Motor neuron (in vitro differentiated cells): ENCODE data around the gene ZNF428. TPM values are rescaled to one million over a fixed set of nuclear protein-coding genes. Genes with fewer than 3 reads are reported as not detected.
"Not testable (repeated sequence)": the region's sequence is repeated elsewhere in the genome, so short reads cannot be mapped to it uniquely, and the experiment has no call there.

Experiments
- ATAC-seq, 8 experiments: fragments of 200-7000 bp; cut with Tn5 transposase; replicated peaks in 6 of 8; 2 replicates each; pipeline ENCODE4 v1.8.0; 2021; ENCODE audit warnings: mild to moderate bottlenecking in 8 of 8, moderate library complexity in 8 of 8
- H3K27ac ChIP-seq, 2 donors: fragments of 250-450 bp; sonication (Bioruptor Pico); 2 replicates each; pipeline ENCODE4 v1.9.0; 2021; ENCODE audit warnings: antibody characterized with exemption in 2 of 2, mild to moderate bottlenecking in 2 of 2, moderate library complexity in 1 of 2
- H3K4me1 ChIP-seq, 2 donors: fragments of 250-450 bp; sonication (Bioruptor Pico); replicated peaks in 1 of 2; 2 replicates each; pipeline ENCODE4 v1.6.1; 2021; ENCODE audit warnings: antibody characterized with exemption in 2 of 2, mild to moderate bottlenecking in 2 of 2, moderate library complexity in 1 of 2
- H3K4me3 ChIP-seq, 5 donors: fragments of 250-450 bp; sonication (Bioruptor Pico); 2 replicates each; pipeline ENCODE4 v1.9.0; 2021; ENCODE audit warnings: antibody characterized with exemption in 5 of 5, mild to moderate bottlenecking in 5 of 5, moderate library complexity in 4 of 5
- WGBS, 10 experiments: fragments of 450-650 bp; shearing (Covaris generic); methylation state at CpG; one replicate each; pipeline ENCODE4 v1.0.0; 2022; 5-methylcytosine and 5-hydroxymethylcytosine counted together
- in situ Hi-C, 9 experiments: fragments of 400-800 bp; cut with MboI; loops; one replicate each; pipeline ENCODE4 v1.15.0; 2021; ENCODE audit warnings: low sequenced_read_pairs in 9 of 9, low pct_unique_long_range_greater_than_20kb in 2 of 9; ENCODE audit not compliant: unreplicated experiment in 9 of 9
- total RNA-seq, 8 experiments: library from RNA; unstranded; fragments of 300-600 nt; gene quantifications; 2 replicates each; pipeline versions ENCODE4 v1.2.3 to v1.2.4, GENCODE V29; 2022

ZNF428 gene
- total RNA-seq, 8 experiments from 2014 or later: 17.4 to 166 (median 84.4) TPM

GRCh38 chr19:43636121-43636683 is 16.8 kb upstream of the ZNF428 start:
- peak overlapping the region in 1 of 5 donors; percentile 17 for H3K4me3 ChIP-seq
- peak overlapping the region in 1 of 2 donors; percentile 64 for H3K27ac ChIP-seq
- H3K4me1 ChIP-seq: peaks cover 32 to 36% of the 10 kb centered on the region in 2 donors
- ATAC-seq: peak in 4 of 8 experiments; percentile 1 to 7 (median 3)
- in situ Hi-C loops: no loop called here
- WGBS, 10 experiments: 0 to 85% (median 68%) methylated on average over 1 to 7 of the region's 14 CpGs; no CpG with 5 or more reads in 6 of the 10 experiments

DNA sequence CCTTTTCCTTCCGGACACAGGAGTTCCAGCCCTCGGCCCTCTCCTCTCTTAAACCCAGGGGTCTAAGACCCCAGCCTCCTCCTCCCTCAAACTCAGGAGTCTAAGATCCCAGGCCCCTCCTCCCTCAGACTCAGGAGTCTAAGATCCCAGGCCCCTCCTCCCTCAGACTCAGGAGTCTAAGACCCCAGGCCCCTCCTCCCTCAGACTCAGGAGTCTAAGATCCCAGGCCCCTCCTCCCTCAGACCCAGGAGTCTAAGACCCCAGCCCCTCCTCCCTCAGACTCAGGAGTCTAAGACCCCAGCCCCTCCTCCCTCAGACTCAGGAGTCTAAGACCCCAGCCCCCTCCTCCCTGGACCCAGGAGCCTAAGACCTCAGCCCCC is 16.1 kb upstream of the ZNF428 start:
- peaks cover 32 to 36% of the 10 kb centered on the region in 2 donors for H3K4me1 ChIP-seq
- ATAC-seq, in situ Hi-C loops: not testable (repeated sequence)
- WGBS, 10 experiments: no CpG with 5 or more reads among the region's 2 CpGs
- peak overlapping the region; percentile 89 to 92 for H3K27ac ChIP-seq
- H3K4me3 ChIP-seq: peak overlapping the region; percentile 29 to 42 (median 33)

- WGBS, 10 experiments: 3 to 31% (median 6%) methylated on average over 3 to 4 of the region's 17 CpGs; no CpG with 5 or more reads in 7 of the 10 experiments
- peaks cover 32 to 36% of the 10 kb centered on the region in 2 donors for H3K4me1 ChIP-seq
- peak overlapping the region; percentile 29 to 42 (median 33) for H3K4me3 ChIP-seq
- H3K27ac ChIP-seq: peak overlapping the region; percentile 89 to 92
- ATAC-seq: peak in 5 of 8 experiments; percentile 63 to 71 (median 69)
- in situ Hi-C loops: no loop called here
Measured at GRCh38 chr19:43634872-43635560, 15.6 kb upstream of the ZNF428 start.

- H3K27ac ChIP-seq: peak overlapping the region; percentile 89 to 92
- peak overlapping the region; percentile 29 to 42 (median 33) for H3K4me3 ChIP-seq
- in situ Hi-C loops: no loop called here
- H3K4me1 ChIP-seq: peaks cover 32 to 36% of the 10 kb centered on the region in 2 donors
- peak in 6 of 8 experiments; percentile 14 to 47 (median 26) for ATAC-seq
- WGBS, 10 experiments: 12 to 40% methylated on average over 1 to 3 of the region's 5 CpGs; no CpG with 5 or more reads in 8 of the 10 experiments
Measured at GRCh38 chr19:43634506-43634871, 15.1 kb upstream of the ZNF428 start.

DNA sequence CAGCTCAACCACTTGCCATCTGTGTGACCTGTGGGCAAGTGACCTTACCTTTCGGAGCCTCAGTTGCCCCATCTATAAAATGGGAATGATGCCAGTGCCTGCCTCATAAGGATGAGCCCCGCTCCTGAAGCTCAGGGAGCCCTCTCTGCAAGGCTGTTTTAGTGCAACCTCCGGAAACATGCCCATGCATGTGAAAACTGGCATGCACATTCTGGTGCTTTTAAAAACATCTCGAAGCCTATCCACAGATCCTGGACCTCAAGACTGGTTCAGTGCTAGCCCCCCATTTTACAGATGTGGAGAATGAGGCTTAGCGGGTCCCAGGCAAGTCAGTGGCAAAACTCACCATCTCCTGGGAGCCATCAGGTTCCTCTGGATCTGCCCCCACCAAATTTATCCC is 14.6 kb upstream of the ZNF428 start:
- 0 to 100% (median 80%) methylated on average over 1 to 3 of the region's 5 CpGs; no CpG with 5 or more reads in 3 of the 10 experiments for WGBS, 10 experiments
- H3K27ac ChIP-seq: peak overlapping the region in 1 of 2 donors; percentile 92
- no peak overlapping the region for H3K4me3 ChIP-seq
- H3K4me1 ChIP-seq: peaks cover 32 to 36% of the 10 kb centered on the region in 2 donors
- no peak for ATAC-seq
- in situ Hi-C loops: no loop called here

DNA sequence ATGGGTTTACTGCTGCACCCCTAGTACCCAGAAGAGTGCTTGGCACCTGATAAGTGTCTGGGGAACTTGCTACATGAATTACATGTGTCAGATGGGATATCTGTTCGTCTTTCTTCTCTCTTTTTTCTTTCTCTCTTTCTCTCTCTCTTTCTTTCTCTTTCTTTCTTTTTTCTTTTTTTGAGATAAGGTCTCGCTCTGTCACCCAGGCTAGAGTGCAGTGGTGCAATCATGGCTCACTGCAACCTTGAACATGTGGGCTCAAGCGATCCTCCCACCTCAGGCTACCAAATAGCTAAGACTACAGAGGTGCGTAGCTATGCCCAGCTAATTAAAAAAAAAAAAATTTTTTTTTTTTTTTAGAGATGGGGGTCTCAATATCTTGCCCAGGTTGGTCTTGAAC is 14.1 kb upstream of the ZNF428 start:
- in situ Hi-C loops: no loop called here
- H3K27ac ChIP-seq: peak overlapping the region in 1 of 2 donors; percentile 92
- no peak for ATAC-seq

DNA sequence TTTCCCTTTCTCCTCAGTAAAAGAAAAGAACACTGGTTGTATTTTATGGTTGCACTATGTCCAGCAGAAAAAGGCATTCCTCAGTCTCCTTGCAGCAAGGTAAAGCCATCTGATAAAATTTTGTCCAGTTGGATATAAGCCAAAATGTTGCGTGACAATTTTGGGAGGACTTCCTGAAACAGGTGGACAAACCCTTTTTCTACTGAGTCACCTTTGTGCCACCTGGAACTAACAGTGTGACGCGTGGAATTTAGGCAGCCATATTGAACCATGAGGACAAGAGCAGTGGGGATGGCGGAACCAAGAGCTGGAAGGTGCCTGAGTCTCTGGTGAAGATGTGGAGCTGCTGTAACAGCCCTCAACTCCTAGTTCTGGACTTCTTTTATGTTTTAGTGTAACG is 12.1 kb upstream of the ZNF428 start:
- WGBS, 10 experiments: 53 to 100% (median 93%) methylated on average over 1 to 5 of the region's 5 CpGs; no CpG with 5 or more reads in 1 of the 10 experiments
- no peak overlapping the region for H3K27ac ChIP-seq

More for the DNA sequence above, 14.1 kb upstream of the ZNF428 start:
- peaks cover 30 to 33% of the 10 kb centered on the region in 2 donors for H3K4me1 ChIP-seq
- no peak overlapping the region for H3K4me3 ChIP-seq
- 45 to 96% (median 85%) methylated on average over 2 to 4 of the region's 4 CpGs; no CpG with 5 or more reads in 1 of the 10 experiments for WGBS, 10 experiments

DNA sequence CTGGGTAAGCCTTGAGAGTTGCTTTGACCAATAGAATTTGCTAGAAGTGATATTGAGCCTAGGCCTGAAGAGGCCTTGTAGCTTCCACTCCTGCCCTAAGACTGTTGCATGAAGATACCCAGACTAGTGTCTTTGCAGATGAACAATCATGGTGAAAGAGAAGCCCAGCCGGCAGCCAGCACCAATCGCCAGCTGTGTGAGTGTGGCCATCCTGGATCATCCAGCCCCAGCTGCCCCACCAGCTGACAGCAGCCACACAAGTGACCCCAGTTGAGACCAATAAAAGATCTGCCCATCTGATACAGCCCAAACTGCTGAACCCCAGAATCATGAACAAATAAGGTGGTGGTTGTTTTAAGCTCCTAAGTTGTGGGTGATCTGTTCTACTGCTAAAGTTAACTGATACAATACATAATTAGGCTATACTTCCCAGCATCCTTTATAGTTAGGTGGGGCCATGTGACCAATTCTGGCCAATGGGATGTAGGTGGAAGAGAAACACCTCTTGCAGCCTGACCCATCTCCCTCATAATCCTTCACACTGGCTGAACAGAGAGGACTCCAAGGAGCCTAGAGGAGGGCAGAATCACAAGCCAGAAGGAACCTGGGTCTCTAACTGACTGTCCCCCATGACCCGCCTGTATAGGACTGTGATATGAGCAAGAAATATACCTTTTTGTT is 9.4 kb upstream of the ZNF428 start:
- no peak for ATAC-seq
- no peak overlapping the region for H3K27ac ChIP-seq
- WGBS, 10 experiments: 67 to 100% (median 97%) methylated on average over 1 to 3 of the region's 3 CpGs; no CpG with 5 or more reads in 4 of the 10 experiments

More for the DNA sequence above, 12.1 kb upstream of the ZNF428 start:
- H3K4me3 ChIP-seq: no peak overlapping the region
- in situ Hi-C loops: no loop called here
- H3K4me1 ChIP-seq: peaks cover 15 to 18% of the 10 kb centered on the region in 2 donors
- no peak for ATAC-seq

GRCh38 chr19:43626838-43627237 is 7.4 kb upstream of the ZNF428 start:
- H3K4me3 ChIP-seq: no peak overlapping the region
- ATAC-seq: no peak
- WGBS, 10 experiments: 10 to 100% (median 21%) methylated on average over 1 to 8 of the region's 17 CpGs; no CpG with 5 or more reads in 5 of the 10 experiments
- in situ Hi-C loops: no loop called here
- no peak overlapping the region for H3K27ac ChIP-seq
- H3K4me1 ChIP-seq: no peaks in the 10 kb centered on the region

More for the DNA sequence above, 9.4 kb upstream of the ZNF428 start:
- Histone ChIP-seq H3K4me1 (peaks cover 0 to 2% of the 10 kb centered on the region in 2 donors), H3K4me3 (no peak overlapping the region)
- in situ Hi-C loops: no loop called here

- Histone ChIP-seq H3K27ac (no peak overlapping the region), H3K4me1 (no peaks in the 10 kb centered on the region), H3K4me3 (no peak overlapping the region)
- in situ Hi-C loops: no loop called here
- WGBS, 10 experiments: 80 to 87% methylated on average over 1 to 9 of the region's 32 CpGs; no CpG with 5 or more reads in 8 of the 10 experiments
- ATAC-seq: peak in 7 of 8 experiments; percentile 35 to 74 (median 61)
Measured at GRCh38 chr19:43625918-43626579, 6.6 kb upstream of the ZNF428 start.

- WGBS, 10 experiments: 0 to 60% (median 19%) methylated on average over 1 to 7 of the region's 30 CpGs; no CpG with 5 or more reads in 6 of the 10 experiments
- Histone ChIP-seq H3K4me3 (no peak overlapping the region), H3K27ac (no peak overlapping the region), H3K4me1 (peaks cover 8 to 9% of the 10 kb centered on the region in 2 donors)
- in situ Hi-C loops: no loop called here
- peak in 2 of 8 experiments; percentile 66 to 76 for ATAC-seq
Measured at GRCh38 chr19:43624933-43625332, 5.5 kb upstream of the ZNF428 start.

GRCh38 chr19:43623889-43624670 is 4.7 kb upstream of the ZNF428 start:
- Histone ChIP-seq H3K27ac (no peak overlapping the region), H3K4me3 (no peak overlapping the region), H3K4me1 (peaks cover 8 to 9% of the 10 kb centered on the region in 2 donors)
- ATAC-seq: no peak
- WGBS, 10 experiments: 80 to 100% (median 94%) methylated on average over 1 to 19 of the region's 35 CpGs; no CpG with 5 or more reads in 2 of the 10 experiments
- in situ Hi-C loops: no loop called here
